Erythroblast (primary cell): Measurements from ENCODE around the gene PLA2G2E.

ENCODE experiments used
- GATA1 ChIP-seq: IDR thresholded peaks from 2 replicates; pipeline ENCODE4 v1.6.1; 2011; ENCODE audit warnings: low read depth, mild to moderate bottlenecking, control low read depth, low read length, moderate library complexity
- POLR2A ChIP-seq: IDR thresholded peaks from 2 replicates; pipeline ENCODE4 v1.6.1; 2011; ENCODE audit warnings: mild to moderate bottlenecking, low read length

- TF ChIP-seq POLR2A: no peak
- TF ChIP-seq GATA1: no peak
Measured at GRCh38 chr1:19926296-19927129, 3.1 kb upstream of the PLA2G2E start.
